RPMI7951 (cell line): Measurements from ENCODE around the gene MAP3K10. TPM values are rescaled to one million over a fixed set of nuclear protein-coding genes. Genes with fewer than 3 reads are reported as not detected.

Source experiments
- DNase-seq: peaks from one replicate; pipeline ENCODE4 v3.0.0-alpha.2; 2012; ENCODE audit warnings: low read depth
- total RNA-seq: library from RNA; depleted of rRNA; stranded (reverse); fragments of >200 nt; shearing (Covaris generic); gene quantifications from 2 replicates; pipeline ENCODE4 v1.2.3, GENCODE V29; 2014; rRNA removed

Gene MAP3K10
- total RNA-seq, 1 experiment from 2014 or later = 4.9 TPM

DNA sequence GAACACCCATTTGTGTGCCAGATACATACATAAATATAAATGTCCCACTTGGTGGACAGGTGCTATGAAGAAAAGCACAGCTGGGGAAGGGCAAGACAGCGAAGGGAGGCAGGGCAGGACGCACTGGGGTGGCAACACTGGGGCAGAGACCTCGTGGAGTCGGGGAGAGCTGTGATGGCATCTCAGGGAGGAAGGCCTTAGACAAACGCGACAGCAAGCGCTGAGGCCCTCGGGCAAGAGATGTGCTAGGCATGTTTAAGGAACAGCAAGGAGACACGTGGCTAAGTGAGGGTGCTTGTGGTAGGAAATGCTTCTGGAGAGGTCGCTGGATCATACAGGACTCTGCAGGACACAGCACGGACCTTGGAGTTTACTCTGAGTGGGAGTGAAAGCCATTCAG lies 58.6 kb downstream of the MAP3K10 start:
- no peak for DNase-seq

DNA sequence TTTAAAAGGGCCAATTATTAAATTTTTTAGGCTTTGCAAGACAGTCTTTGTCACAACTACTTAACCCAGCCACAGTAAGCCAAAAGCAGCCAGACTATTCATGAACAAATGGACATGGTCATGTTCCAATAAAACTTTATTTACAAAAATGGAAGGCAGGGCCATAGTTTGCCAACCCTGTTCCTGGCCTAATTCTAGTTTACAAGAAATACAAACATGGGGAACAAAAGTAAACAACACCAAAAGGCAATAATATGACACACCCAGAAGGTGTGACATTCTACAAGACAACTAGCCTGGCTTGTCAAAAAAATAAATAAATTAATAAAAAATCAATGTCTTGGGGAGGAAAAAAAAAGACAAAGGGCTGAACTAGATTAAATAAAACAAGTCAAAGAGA lies 60.0 kb downstream of the MAP3K10 start:
- DNase-seq = no peak

DNA sequence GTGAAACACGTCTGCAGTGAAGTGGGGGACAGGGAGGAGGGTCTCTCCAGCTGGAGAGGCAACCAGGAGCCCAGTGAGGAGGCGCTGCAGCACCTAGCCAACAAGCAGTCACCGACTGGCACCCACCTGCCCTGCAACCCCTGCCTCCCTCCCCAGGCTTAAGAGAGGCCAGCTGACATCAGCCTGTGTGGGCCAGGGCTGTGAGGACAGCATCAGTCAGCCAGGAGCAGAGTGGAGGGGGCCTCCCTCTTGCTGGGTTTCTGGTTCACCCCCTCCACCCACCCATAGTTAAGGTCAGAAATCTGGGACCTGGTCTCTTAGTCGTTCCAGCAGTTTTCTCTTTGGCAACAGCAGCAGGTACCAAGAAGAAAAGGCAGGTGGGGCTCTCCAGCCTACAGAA lies 60.8 kb downstream of the MAP3K10 start:
- no peak for DNase-seq

DNA sequence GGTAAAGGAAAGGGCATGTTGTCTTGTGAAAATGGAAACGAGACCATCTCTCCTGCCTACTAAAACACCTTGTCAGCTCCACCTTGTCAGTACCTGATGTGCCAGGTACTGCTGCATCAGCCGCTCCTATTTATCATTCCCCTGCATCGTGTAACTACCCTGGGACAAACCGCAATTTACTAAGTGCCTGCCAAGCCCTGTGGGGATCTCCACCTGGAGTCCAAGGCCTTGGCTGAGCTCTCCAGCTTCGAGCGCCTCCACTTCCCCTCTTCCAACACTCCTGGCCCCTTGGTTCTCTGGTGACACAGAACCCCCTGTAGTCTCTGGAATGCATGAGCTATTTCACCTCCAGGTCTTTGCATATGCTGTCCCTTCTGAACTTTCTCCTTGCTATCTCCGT lies 61.2 kb downstream of the MAP3K10 start:
- DNase-seq = no peak

- DNase-seq = no peak
These were observed 62.4 kb downstream of the MAP3K10 start for GRCh38 chr19:40253611-40254092.

GRCh38 chr19:40254714-40255418 lies 63.6 kb downstream of the MAP3K10 start:
- no peak for DNase-seq

DNA sequence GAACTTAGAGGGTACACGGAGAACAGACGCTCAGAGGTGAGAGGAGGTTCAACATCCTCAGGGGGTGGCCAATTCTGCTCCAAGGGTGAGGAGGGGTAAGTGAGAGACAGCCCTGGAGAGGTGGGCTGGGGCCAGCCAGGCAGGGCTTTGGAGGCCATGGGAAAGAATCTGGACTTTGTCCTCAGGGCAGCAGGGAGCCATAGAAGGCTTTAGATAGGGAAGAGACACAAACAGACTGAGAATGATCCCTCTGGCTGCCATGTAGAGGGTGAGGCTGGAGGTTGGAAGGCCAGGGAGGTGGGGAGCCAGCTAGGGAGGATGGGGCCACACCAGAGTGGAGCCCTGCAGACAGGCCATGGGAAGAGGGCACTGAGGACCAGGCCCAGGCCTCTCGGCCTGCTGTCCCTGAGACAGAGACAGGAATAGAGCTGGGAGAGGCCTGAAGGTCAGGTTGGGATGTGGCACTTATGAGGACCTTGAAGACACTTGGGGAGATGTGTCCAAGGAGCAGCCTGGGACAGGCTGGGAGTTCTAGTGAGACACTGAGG lies 64.5 kb downstream of the MAP3K10 start:
- no peak for DNase-seq

DNA sequence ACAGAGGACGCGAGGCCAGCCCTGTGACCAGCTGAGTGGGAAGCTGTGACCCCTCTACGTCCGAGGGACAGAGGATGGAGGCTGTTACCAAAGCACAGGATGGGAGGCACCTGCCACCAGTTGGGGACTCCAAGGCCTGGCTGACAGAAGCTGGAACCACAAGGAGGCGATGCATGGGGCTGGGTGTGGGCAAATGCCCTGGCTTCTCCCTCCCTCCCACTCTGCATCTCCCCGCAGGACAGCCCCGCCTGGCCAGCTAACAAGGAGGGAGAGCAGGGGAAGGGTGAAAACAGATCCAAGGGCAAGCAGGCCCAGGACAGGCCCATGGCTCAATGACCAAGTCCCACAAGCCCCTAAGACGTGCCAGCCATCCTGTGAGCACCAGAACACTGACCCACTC lies 65.3 kb downstream of the MAP3K10 start:
- DNase-seq = no peak

- no peak for DNase-seq
These were observed 65.9 kb downstream of the MAP3K10 start for GRCh38 chr19:40257096-40257517.

GRCh38 chr19:40261631-40262030 lies 70.4 kb downstream of the MAP3K10 start:
- no peak for DNase-seq

DNA sequence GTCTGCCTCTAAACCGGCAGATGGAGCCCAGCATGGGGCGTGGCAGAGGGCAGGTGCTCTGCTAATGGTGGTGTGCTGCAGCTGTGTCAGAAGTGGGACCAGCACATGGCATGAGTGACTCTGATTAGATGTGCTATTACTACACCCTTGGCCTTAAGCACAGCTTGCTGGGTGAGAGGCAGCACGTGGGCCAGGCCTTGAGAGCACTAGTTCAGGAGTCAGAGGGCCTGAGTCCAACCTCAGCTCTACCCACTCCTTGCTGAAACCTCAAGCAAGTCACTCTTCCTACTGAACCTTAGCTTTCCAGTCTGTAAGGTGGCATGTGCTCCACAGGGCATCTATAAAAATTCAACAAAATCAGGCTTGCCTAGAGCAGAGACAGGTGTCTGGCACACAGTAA lies 71.2 kb downstream of the MAP3K10 start:
- DNase-seq = no peak

GRCh38 chr19:40263440-40264313 lies 72.5 kb downstream of the MAP3K10 start:
- no peak for DNase-seq

GRCh38 chr19:40264314-40265054 lies 73.3 kb downstream of the MAP3K10 start:
- DNase-seq = no peak

Other genes with a start within 250 kb of the MAP3K10 start
- 234 and 258 TPM in 2 replicates for gene PSMC4, start 220.3 kb upstream of the MAP3K10 start, total RNA-seq
- 4.0 and 4.3 TPM in 2 replicates for gene ZNF546, start 194.4 kb upstream of the MAP3K10 start, total RNA-seq
- gene ZNF780B, start 135.2 kb upstream of the MAP3K10 start, total RNA-seq = 7.8 and 9.6 TPM in 2 replicates
- 24.3 and 26.0 TPM in 2 replicates for gene ZNF780A, start 100.5 kb upstream of the MAP3K10 start, total RNA-seq
- not detected in 2 replicates for gene TTC9B, start 27.0 kb downstream of the MAP3K10 start, total RNA-seq
- 0.29 TPM in 1 of 2 replicates, not detected in the other for gene CCNP, start 35.3 kb downstream of the MAP3K10 start, total RNA-seq
- 53.5 and 65.1 TPM in 2 replicates for gene AKT2, start 93.9 kb downstream of the MAP3K10 start, total RNA-seq
- 7.2 and 8.9 TPM in 2 replicates for gene C19orf47, start 157.0 kb downstream of the MAP3K10 start, total RNA-seq
- gene PLD3, start 157.3 kb downstream of the MAP3K10 start, total RNA-seq = 179 and 262 TPM in 2 replicates
- gene HIPK4, start 198.8 kb downstream of the MAP3K10 start, total RNA-seq = under 0.01 TPM in 1 of 2 replicates, not detected in the other
- gene PRX, start 222.0 kb downstream of the MAP3K10 start, total RNA-seq = 0.72 and 1.2 TPM in 2 replicates
- 13.2 and 17.1 TPM in 2 replicates for gene SERTAD1, start 234.6 kb downstream of the MAP3K10 start, total RNA-seq